RWPE2 (cell line): ENCODE measurements around the gene FCHSD1.
A peak's percentile ranks its signal among the peaks of the same experiment; 100 is the strongest.

Source experiments
- ATAC-seq: fragments of 200-7000 bp; cut with Tn5 transposase; 3 replicates; pipeline ENCODE4 v1.9.1; 2021; ENCODE audit warnings: low read depth
- DNase-seq: peaks from one replicate; pipeline ENCODE4 v3.0.0-alpha.2; 2020; ENCODE audit warnings: low spot score
- H3K27ac ChIP-seq: fragments of 450-650 bp; 2 replicates; pipeline ENCODE4 v1.5.1; 2017; ENCODE audit warnings: mild to moderate bottlenecking; ENCODE audit not compliant: poor library complexity, severe bottlenecking
- H3K27me3 ChIP-seq: fragments of 250-450 bp; sonication (Bioruptor Pico); 2 replicates; pipeline ENCODE4 v1.5.1; 2021; ENCODE audit warnings: mild to moderate bottlenecking, moderate library complexity; ENCODE audit not compliant: insufficient read depth, poor library complexity, severe bottlenecking
- H3K36me3 ChIP-seq: fragments of 250-450 bp; sonication (Bioruptor Pico); 2 replicates; pipeline ENCODE4 v1.5.1; 2020; ENCODE audit warnings: low read depth, mild to moderate bottlenecking, moderate library complexity
- H3K4me1 ChIP-seq: fragments of 250-450 bp; sonication (Bioruptor Pico); 2 replicates; pipeline ENCODE4 v1.5.1; 2021; ENCODE audit warnings: mild to moderate bottlenecking, moderate library complexity; ENCODE audit not compliant: insufficient read depth, poor library complexity, severe bottlenecking
- H3K4me3 ChIP-seq: fragments of 250-450 bp; sonication (Bioruptor Pico); 2 replicates; pipeline ENCODE4 v1.5.1; 2021; ENCODE audit warnings: mild to moderate bottlenecking, moderate library complexity; ENCODE audit not compliant: severe bottlenecking
- H3K9me3 ChIP-seq: fragments of 250-450 bp; sonication (Bioruptor Pico); 2 replicates; pipeline ENCODE4 v1.5.1; 2021; ENCODE audit warnings: mild to moderate bottlenecking, moderate library complexity; ENCODE audit not compliant: severe bottlenecking
- CTCF ChIP-seq: fragments of 450-650 bp; IDR thresholded peaks from one replicate; pipeline ENCODE4 v1.5.1; 2017; ENCODE audit warnings: mild to moderate bottlenecking, moderate library complexity; ENCODE audit not compliant: poor library complexity, severe bottlenecking

The FCHSD1 gene

GRCh38 chr5:141633871-141634561 is 17.2 kb downstream of the FCHSD1 start:
- no peaks in the 10 kb centered on the region for H3K9me3 ChIP-seq
- H3K4me1 ChIP-seq = peaks cover 5% of the 10 kb centered on the region
- no peak for ATAC-seq
- no peak overlapping the region for H3K27ac ChIP-seq
- peaks cover 53% of the 10 kb centered on the region for H3K36me3 ChIP-seq
- H3K4me3 ChIP-seq = no peak overlapping the region
- DNase-seq = no peak
- H3K27me3 ChIP-seq = no peaks in the 10 kb centered on the region
- no peak for TF ChIP-seq CTCF

GRCh38 chr5:141632650-141633049 is 18.6 kb downstream of the FCHSD1 start:
- TF ChIP-seq CTCF = no peak

GRCh38 chr5:141630570-141631140 is 20.6 kb downstream of the FCHSD1 start:
- Histone ChIP-seq H3K9me3 (no peaks in the 10 kb centered on the region), H3K27ac (no peak overlapping the region), H3K27me3 (no peaks in the 10 kb centered on the region), H3K4me3 (no peak overlapping the region), H3K4me1 (peaks cover 3% of the 10 kb centered on the region), H3K36me3 (peaks cover 84% of the 10 kb centered on the region)
- ATAC-seq = no peak
- no peak for DNase-seq
- TF ChIP-seq CTCF = no peak

More at GRCh38 chr5:141632650-141633049, 18.6 kb downstream of the FCHSD1 start:
- Histone ChIP-seq H3K27ac (no peak overlapping the region), H3K36me3 (peaks cover 67% of the 10 kb centered on the region), H3K27me3 (no peaks in the 10 kb centered on the region), H3K4me1 (peaks cover 5% of the 10 kb centered on the region), H3K9me3 (no peaks in the 10 kb centered on the region), H3K4me3 (no peak overlapping the region)
- DNase-seq = no peak
- no peak for ATAC-seq

- ATAC-seq = no peak
- peaks cover 89% of the 10 kb centered on the region for H3K36me3 ChIP-seq
Observed at GRCh38 chr5:141628175-141628788, 22.9 kb downstream of the FCHSD1 start.

More at GRCh38 chr5:141628175-141628788, 22.9 kb downstream of the FCHSD1 start:
- DNase-seq = peak; percentile 56
- Histone ChIP-seq H3K9me3 (no peaks in the 10 kb centered on the region), H3K27me3 (no peaks in the 10 kb centered on the region), H3K4me3 (no peak overlapping the region), H3K4me1 (no peaks in the 10 kb centered on the region), H3K27ac (no peak overlapping the region)
- TF ChIP-seq CTCF = no peak
